Activated B cell treated with CpG ODN at 0.5 μM for 24 hours (primary cell): ENCODE results near the gene POC1B. TPM values are rescaled to one million over a fixed set of nuclear protein-coding genes. Genes with fewer than 3 reads are reported as not detected.

ENCODE experiments used
- ATAC-seq: fragments of 200-7000 bp; cut with Tn5 transposase; one replicate; pipeline ENCODE4 v1.10.0; 2021; ENCODE audit warnings: low read depth, mild to moderate bottlenecking, moderate library complexity
- CTCF ChIA-PET: fragments of 350-600 bp; sonication (Branson Sonifier 250); formaldehyde crosslinking; loops from one replicate; lab custom pipeline; 2021; ENCODE audit warnings: antibody characterized with exemption; lab: Charles Lee
- POLR2A ChIA-PET: fragments of 350-600 bp; sonication (Branson Sonifier 250); formaldehyde crosslinking; loops from one replicate; lab custom pipeline; 2021; ENCODE audit warnings: antibody characterized with exemption; lab: Charles Lee
- DNase-seq: peaks from one replicate; pipeline ENCODE4 v3.0.0; 2022
- H3K27ac Mint-ChIP-seq: one replicate; pipeline ENCODE4 v1.8.0; 2020; ENCODE audit warnings: mixed read lengths
- H3K27me3 Mint-ChIP-seq: one replicate; pipeline ENCODE4 v1.8.0; 2021; ENCODE audit warnings: mixed read lengths
- H3K36me3 Mint-ChIP-seq: one replicate; pipeline ENCODE4 v1.8.0; 2021; ENCODE audit warnings: low read depth, mixed read lengths
- H3K4me1 Mint-ChIP-seq: one replicate; pipeline ENCODE4 v1.8.0; 2021; ENCODE audit warnings: mixed read lengths
- H3K4me3 Mint-ChIP-seq: one replicate; pipeline ENCODE4 v1.8.0; 2020; ENCODE audit warnings: mild to moderate bottlenecking, mixed read lengths
- H3K9me3 Mint-ChIP-seq: one replicate; pipeline ENCODE4 v1.8.0; 2020; ENCODE audit warnings: mixed read lengths
- CTCF ChIP-seq: fragments of 200-600 bp; IDR thresholded peaks from one replicate; pipeline ENCODE4 v1.8.0; 2022; ENCODE audit warnings: antibody characterized with exemption, mild to moderate bottlenecking
- intact Hi-C: fragments of 100-400 bp; cut with micrococcal nuclease; formaldehyde crosslinking; loops from one replicate; pipeline ENCODE4 v1.15.1; 2024
- total RNA-seq: library from RNA; stranded (reverse); gene quantifications from 2 replicates; pipeline ENCODE4 v1.2.3, GENCODE V29; 2022

Gene POC1B
- total RNA-seq, 1 donor from 2014 or later = 27.3 TPM

GRCh38 chr12:89499857-89500256 lies 26.0 kb downstream of the POC1B start:
- DNase-seq (no peak), ATAC-seq (no peak)
- POLR2A ChIA-PET = no interaction called here
- peaks cover 25% of the 10 kb centered on the region for H3K36me3 Mint-ChIP-seq
- intact Hi-C loops = no loop called here
- CTCF ChIA-PET = no interaction called here
- TF ChIP-seq CTCF = no peak
- H3K27ac Mint-ChIP-seq = no peak overlapping the region
- H3K4me3 Mint-ChIP-seq = no peak overlapping the region
- H3K9me3 Mint-ChIP-seq = no peaks in the 10 kb centered on the region
- peaks cover 13% of the 10 kb centered on the region for H3K4me1 Mint-ChIP-seq
- no peaks in the 10 kb centered on the region for H3K27me3 Mint-ChIP-seq

GRCh38 chr12:89497467-89497866 lies 28.4 kb downstream of the POC1B start:
- H3K4me3 Mint-ChIP-seq = no peak overlapping the region
- TF ChIP-seq CTCF = no peak
- intact Hi-C loops = no loop called here
- POLR2A ChIA-PET = no interaction called here
- H3K36me3 Mint-ChIP-seq = peaks cover 25% of the 10 kb centered on the region
- H3K4me1 Mint-ChIP-seq = peaks cover 37% of the 10 kb centered on the region
- no peaks in the 10 kb centered on the region for H3K9me3 Mint-ChIP-seq
- ATAC-seq (no peak), DNase-seq (no peak)
- H3K27me3 Mint-ChIP-seq = no peaks in the 10 kb centered on the region
- H3K27ac Mint-ChIP-seq = no peak overlapping the region
- CTCF ChIA-PET = interaction anchor here (1.0 kb wide), 1 partner anchor 27 kb away, joined by 3 read pairs; the partner anchor contains the start of gene GALNT4

GRCh38 chr12:89497005-89497404 lies 28.8 kb downstream of the POC1B start:
- intact Hi-C loops = no loop called here
- Mint-ChIP-seq H3K9me3 (no peaks in the 10 kb centered on the region), H3K4me1 (peaks cover 37% of the 10 kb centered on the region), H3K27ac (no peak overlapping the region), H3K27me3 (no peaks in the 10 kb centered on the region), H3K36me3 (peaks cover 25% of the 10 kb centered on the region), H3K4me3 (no peak overlapping the region)
- ChIA-PET CTCF (interaction anchor here (1.0 kb wide), 1 partner anchor 28 kb away, joined by 3 read pairs; the partner anchor contains the start of gene GALNT4), POLR2A (no interaction called here)
- DNase-seq (no peak), ATAC-seq (no peak)
- TF ChIP-seq CTCF = no peak

- DNase-seq (no peak), ATAC-seq (peak; percentile 70)
- Mint-ChIP-seq H3K4me3 (peak overlapping the region; percentile 3), H3K9me3 (no peaks in the 10 kb centered on the region), H3K4me1 (peaks cover 37% of the 10 kb centered on the region), H3K36me3 (peaks cover 24% of the 10 kb centered on the region), H3K27me3 (no peaks in the 10 kb centered on the region), H3K27ac (peak overlapping the region; percentile 65)
- intact Hi-C loops = loop anchor here (2.0 kb wide), 1 partner anchor 30 kb away; the partner anchor contains the start of gene GALNT4
- ChIA-PET POLR2A (interaction anchor here (1.5 kb wide), 1 partner anchor 31 kb away, joined by 6 read pairs; the partner anchor contains the start of gene POC1B), CTCF (interaction anchor here (1.3 kb wide), 1 partner anchor 24 kb away, joined by 5 read pairs; no protein-coding TSS in a partner anchor)
- TF ChIP-seq CTCF = no peak
Measured at GRCh38 chr12:89494411-89495231, 31.2 kb downstream of the POC1B start.
